DND-41 (cell line): ENCODE measurements around the gene SLC4A5.

Experiments
- EZH2 ChIP-seq: IDR thresholded peaks from 3 replicates; pipeline ENCODE4 v1.6.1; 2012; ENCODE audit warnings: borderline replicate concordance, low read depth, mild to moderate bottlenecking, moderate library complexity, low read length, inconsistent platforms; ENCODE audit not compliant: severe bottlenecking
- TF ChIP-seq, protein P1 (sequence below): IDR thresholded peaks from 2 replicates; pipeline ENCODE4 v1.5.1; 2012; ENCODE audit warnings: borderline replicate concordance, low read length, moderate library complexity, mild to moderate bottlenecking; ENCODE audit not compliant: poor library complexity, severe bottlenecking; ENCODE audit errors: extremely low read depth

DNA sequence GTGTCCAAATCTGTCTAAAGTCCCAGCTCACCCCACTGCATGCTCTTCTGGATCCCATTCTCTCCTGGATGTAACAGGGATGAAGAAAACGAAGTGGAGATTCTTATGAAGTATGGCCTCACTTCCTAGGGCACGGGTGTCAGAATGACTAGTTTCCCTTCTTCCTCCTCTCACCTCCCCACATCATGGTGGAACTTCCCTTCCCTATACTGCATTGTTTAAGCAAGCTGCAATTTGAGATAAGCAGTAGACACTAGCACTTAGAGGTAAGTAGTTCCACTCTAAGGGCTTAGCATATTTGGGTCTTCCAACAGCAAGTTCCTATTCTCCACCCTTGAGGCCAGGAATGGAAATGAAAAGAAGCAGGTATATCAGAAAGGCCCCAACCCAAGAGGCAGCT, 29.7 kb downstream of the SLC4A5 start:
- TF ChIP-seq, protein P1, sequence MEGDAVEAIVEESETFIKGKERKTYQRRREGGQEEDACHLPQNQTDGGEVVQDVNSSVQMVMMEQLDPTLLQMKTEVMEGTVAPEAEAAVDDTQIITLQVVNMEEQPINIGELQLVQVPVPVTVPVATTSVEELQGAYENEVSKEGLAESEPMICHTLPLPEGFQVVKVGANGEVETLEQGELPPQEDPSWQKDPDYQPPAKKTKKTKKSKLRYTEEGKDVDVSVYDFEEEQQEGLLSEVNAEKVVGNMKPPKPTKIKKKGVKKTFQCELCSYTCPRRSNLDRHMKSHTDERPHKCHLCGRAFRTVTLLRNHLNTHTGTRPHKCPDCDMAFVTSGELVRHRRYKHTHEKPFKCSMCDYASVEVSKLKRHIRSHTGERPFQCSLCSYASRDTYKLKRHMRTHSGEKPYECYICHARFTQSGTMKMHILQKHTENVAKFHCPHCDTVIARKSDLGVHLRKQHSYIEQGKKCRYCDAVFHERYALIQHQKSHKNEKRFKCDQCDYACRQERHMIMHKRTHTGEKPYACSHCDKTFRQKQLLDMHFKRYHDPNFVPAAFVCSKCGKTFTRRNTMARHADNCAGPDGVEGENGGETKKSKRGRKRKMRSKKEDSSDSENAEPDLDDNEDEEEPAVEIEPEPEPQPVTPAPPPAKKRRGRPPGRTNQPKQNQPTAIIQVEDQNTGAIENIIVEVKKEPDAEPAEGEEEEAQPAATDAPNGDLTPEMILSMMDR = no peak
- no peak for TF ChIP-seq EZH2
